Sigmoid colon (tissue), 4 donors: Measurements from ENCODE around the gene SLC39A11.

Experiments
- EP300 ChIP-seq, 4 donors: sonication (generic); formaldehyde crosslinking; IDR thresholded peaks; one replicate each; pipeline ENCODE4 v1.6.1; 2017; ENCODE audit warnings: antibody characterized with exemption in 4 of 4
- POLR2A ChIP-seq, 2 donors: fragments of 450-650 bp; IDR thresholded peaks; one replicate each; pipeline ENCODE4 v1.6.1; 2016; ENCODE audit warnings: antibody characterized with exemption in 2 of 2, mild to moderate bottlenecking in 2 of 2, moderate library complexity in 2 of 2
- POLR2AphosphoS5 ChIP-seq, 4 donors: sonication (generic); formaldehyde crosslinking; IDR thresholded peaks; one replicate each; pipeline ENCODE4 v1.6.1; 2017; ENCODE audit warnings: antibody characterized with exemption in 4 of 4
- TF ChIP-seq, protein P1 (sequence below), 4 experiments: fragments of 450-650 bp in 3 of 4; fragments of 200-600 bp in 1 of 4; IDR thresholded peaks; one replicate each; pipeline ENCODE4 v1.5.1; 2016 to 2019; ENCODE audit warnings: antibody characterized with exemption in 4 of 4, mild to moderate bottlenecking in 3 of 4, moderate library complexity in 2 of 4

DNA sequence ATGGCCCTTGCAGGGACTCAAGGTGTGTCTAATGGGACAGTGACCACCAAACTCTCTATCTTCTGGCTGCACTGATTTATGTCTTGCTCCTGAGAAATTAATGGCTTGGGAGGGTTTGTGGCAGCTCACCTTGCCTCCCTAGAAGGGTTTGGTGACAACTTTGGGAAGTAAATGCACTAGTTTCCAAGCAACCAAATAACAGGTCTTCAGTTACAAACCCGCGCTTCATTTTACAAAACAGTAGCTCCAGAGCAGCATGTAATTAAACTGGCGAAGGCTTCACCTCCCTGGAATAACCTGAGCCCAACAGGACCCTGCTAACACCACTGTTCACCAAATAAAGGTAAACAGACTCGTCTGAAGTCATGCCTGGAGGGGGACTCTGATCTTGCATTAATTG lies 318.3 kb downstream of the SLC39A11 start:
- TF ChIP-seq, protein P1, sequence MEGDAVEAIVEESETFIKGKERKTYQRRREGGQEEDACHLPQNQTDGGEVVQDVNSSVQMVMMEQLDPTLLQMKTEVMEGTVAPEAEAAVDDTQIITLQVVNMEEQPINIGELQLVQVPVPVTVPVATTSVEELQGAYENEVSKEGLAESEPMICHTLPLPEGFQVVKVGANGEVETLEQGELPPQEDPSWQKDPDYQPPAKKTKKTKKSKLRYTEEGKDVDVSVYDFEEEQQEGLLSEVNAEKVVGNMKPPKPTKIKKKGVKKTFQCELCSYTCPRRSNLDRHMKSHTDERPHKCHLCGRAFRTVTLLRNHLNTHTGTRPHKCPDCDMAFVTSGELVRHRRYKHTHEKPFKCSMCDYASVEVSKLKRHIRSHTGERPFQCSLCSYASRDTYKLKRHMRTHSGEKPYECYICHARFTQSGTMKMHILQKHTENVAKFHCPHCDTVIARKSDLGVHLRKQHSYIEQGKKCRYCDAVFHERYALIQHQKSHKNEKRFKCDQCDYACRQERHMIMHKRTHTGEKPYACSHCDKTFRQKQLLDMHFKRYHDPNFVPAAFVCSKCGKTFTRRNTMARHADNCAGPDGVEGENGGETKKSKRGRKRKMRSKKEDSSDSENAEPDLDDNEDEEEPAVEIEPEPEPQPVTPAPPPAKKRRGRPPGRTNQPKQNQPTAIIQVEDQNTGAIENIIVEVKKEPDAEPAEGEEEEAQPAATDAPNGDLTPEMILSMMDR (IDR thresholded peaks at IDR 0.05), result no peak
- TF ChIP-seq POLR2AphosphoS5 (IDR thresholded peaks at IDR 0.05) (no peak), POLR2A (IDR thresholded peaks at IDR 0.05) (no peak), EP300 (IDR thresholded peaks at IDR 0.05) (no peak)
